ENCODE results near the gene MPC1.
A peak's percentile ranks its signal among the peaks of the same experiment; 100 is the strongest.
"Not testable (repeated sequence)": the region's sequence is repeated elsewhere in the genome, so short reads cannot be mapped to it uniquely, and the experiment has no call there.

Gene MPC1

DNA sequence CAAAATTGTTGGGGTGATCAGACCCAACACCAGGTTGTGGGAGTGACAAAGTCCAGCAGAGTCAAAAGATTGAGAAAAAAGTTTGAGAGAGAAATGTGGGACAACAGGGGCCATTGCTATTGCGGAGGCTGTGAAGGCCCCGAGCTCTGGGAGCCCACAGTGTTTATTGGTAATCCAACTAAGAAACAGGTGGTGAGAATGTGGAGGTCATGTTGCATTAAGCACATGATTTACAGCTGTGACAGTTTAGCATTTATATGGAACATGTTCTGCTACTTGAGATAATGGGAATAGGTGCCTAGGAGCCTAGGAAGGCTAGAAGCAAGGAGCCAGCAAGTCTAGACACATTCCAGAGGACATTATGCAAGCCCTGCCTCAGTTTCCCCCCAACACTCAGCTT is 37.8 kb downstream of the MPC1 start:
- not testable (repeated sequence) for DNase-seq (ENCODE audit: low spot score)

DNA sequence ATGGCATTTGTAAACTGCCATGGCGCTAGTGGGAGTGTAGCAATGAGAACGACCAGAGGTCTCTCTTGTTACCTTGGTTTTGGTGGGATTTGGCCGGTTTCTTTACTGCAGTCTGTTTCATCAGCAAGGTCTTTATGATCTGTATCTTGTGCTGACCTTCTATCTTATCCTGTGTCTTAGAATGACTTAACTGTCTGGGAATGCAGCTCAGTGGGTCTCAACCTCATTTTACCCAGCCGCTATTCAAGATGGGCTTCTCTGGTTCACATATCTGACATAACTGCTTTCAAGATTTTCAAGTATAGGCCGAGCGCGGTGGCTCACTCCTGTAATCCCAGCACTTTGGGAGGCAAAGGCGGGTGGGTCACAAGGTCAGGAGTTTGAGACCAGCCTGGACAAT is 38.5 kb downstream of the MPC1 start:
- DNase-seq (ENCODE audit: low spot score): no peak

DNA sequence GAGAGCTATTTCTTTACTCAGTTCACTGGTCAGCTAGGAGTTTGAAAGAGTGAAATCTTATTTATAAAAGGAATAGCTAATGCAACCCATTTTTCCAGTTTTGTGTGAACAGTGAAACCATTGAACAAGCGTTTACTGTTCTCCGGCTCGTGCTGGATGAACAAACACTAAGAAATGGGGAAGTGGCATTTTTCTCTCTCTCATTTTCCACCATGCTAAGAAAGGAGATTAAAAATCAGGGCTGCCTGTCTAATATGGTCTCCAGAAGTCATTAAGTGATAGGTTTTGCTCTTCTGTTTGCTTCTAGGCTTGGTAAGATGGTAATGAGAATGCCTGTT is 39.6 kb downstream of the MPC1 start:
- peak; percentile 31 for DNase-seq (ENCODE audit: low spot score)

GRCh38 chr6:166342349-166343149 is 40.2 kb downstream of the MPC1 start, which contains the start of gene SFT2D1:
SFT2D1 (minus strand) TSS chr6:166342545; CDS start chr6:166342481, 64 bp downstream.
- DNase-seq (ENCODE audit: low spot score): peak; percentile 64

DNA sequence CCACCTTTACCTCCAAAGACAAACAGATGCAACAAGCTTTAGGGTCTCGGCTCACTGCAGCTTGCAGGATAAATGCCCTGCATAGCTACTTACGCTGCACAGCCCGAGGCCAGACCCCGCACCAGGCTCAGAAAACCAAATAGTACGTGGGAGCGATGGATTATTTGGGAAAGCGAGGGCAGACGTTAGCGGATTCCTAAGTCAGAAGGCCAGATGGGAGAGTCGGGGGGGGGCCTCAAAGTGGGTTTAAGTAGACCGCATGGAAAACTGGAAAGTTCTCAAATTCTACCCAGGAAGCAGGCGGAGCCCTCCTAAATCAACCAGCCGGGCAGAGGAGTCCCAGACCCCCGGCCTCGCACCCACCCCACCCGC is 40.8 kb downstream of the MPC1 start:
- DNase-seq (ENCODE audit: low spot score): no peak

DNA sequence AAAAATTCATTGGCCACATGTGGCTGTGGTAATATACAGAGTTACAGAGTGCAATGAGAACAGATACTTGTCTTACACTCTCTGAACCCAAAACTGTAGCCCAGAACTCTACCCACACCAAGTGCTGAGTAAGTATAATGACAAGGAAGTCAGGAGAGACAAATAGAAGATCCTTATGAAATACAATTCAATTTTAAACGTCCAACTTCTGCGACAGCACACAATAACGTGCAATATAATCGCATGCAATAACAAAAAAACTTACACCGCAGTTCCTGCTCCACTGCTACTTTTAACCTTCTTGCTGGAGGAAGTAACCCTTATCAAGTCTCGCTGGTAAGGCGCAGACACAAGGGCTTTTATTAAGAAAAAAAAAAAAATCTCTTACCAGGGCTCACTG is 41.3 kb downstream of the MPC1 start:
- DNase-seq (ENCODE audit: low spot score): no peak

DNA sequence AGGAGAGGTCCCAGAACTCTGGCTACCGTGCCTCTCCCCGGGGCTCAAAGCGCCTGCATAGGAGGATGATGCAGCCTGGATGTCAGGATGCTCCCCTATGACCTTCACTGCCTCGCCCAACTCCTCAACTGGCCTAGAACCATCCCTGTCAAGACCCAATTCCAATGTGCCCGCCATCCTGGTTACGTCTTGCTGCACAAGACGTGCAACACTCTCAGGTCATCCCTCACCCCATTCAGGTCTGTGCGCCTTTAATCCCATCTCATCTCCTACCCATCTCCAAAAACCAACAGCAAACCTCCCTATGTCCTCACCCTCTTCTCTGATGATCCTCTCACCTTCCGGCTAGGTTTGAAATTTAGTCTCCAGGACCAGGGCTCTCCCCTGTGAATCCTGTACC is 43.9 kb downstream of the MPC1 start:
- no peak for DNase-seq (ENCODE audit: low spot score)

GRCh38 chr6:166336847-166337246 is 45.9 kb downstream of the MPC1 start:
- DNase-seq (ENCODE audit: low spot score): no peak

GRCh38 chr6:166335378-166336302 is 47.1 kb downstream of the MPC1 start:
- no peak for DNase-seq (ENCODE audit: low spot score)

- no peak for DNase-seq (ENCODE audit: low spot score)
These were observed 47.9 kb downstream of the MPC1 start for GRCh38 chr6:166334878-166335277.

DNA sequence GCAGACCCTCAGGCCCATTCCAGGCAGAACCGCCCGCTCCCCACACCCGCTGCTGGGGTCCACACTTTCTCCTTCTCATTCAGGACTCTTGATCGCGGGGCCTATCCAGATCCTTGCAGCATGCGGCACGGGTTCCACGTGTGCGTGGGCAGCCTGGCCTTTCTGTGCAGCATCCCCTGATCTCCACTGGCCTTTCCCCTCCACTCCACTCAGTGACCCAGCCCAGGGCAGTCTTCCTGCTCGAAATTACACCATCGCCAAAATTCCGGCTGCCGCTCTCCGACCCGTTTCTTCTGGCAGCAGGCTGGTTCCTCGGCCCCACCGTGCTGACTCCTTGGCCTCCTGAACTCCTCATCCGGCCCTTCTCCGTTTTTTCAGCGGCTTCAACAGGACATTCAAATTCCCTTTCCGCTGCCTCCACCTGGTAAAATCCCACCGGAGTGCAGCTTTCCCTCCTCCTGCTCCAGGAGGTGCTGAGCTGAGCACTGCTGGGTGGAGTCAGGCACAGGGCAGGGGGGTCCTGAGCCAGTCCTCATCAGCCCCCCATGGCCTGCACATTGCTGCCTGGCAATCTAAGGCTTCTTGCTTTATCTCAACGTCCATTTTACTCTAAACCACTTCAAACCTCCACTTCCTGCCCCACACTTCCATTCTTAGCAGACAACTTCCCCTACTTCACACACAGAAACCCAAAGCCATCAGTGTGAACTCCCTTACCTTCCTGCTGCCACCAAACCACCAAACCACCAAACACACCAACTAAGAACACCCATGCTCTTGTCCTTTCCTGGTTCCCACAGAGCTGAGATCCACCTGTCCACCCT is 49.4 kb downstream of the MPC1 start:
- DNase-seq (ENCODE audit: low spot score): no peak

DNA sequence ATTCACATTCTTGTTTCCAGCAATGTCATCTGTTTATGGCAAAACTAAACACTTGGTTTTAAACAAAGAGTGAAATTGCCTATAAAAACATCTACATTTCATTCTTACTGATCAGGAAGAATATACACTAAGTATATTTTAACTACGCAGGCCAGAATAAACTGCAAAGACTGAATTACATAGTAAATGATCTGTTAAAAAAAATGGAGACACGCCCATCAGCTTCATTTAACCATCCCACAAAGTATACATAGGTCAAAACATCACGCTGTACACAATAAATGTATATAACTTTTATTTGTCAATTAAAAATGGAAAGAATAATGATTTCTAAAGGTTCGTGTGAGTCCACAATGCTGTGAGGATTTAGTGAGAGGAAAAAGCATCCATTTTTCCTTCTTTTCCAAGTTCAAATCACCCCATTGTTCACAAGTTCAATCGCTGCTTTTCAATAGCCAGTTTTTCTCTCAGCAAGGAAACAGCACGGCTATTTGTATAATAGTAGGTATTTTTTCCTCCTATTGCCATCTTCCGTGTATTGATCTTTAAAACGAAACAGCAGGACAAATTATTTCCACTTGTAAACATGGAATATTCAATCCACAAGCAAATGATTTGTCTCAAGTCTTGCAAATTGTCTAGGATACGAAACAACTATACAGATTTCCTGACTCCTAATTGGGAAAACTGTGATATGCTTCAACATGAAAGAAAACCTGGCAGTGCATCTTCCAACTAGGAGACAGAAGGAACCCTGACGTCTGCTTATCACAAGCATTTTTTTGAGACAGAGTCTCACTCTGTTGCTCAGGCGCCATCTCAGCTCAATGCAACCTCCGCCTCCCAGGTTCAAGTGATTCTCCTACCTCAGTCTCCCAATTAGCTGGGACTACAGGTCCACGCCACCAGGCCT is 51.0 kb downstream of the MPC1 start:
- DNase-seq (ENCODE audit: low spot score): peak; percentile 64

DNA sequence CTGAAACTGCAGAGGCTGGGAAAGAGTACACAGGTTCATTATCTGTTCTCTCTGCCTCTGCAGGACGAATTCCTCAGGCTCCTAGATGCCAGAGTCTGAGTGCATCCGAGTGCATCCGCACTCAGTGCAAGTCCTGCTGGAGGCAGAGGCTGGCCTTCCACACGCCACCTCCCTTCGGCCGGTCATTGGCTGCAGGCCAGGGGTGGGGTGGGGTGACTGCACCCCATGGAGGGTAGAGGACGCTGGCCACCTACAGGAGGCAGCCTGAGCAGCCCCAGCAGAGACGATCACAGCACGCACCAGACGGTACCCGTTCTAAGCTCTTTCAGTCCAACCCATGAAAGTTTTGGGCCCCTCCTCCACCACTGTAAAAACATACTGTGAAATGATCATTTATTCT is 52.1 kb downstream of the MPC1 start:
- DNase-seq (ENCODE audit: low spot score): peak; percentile 82

DNA sequence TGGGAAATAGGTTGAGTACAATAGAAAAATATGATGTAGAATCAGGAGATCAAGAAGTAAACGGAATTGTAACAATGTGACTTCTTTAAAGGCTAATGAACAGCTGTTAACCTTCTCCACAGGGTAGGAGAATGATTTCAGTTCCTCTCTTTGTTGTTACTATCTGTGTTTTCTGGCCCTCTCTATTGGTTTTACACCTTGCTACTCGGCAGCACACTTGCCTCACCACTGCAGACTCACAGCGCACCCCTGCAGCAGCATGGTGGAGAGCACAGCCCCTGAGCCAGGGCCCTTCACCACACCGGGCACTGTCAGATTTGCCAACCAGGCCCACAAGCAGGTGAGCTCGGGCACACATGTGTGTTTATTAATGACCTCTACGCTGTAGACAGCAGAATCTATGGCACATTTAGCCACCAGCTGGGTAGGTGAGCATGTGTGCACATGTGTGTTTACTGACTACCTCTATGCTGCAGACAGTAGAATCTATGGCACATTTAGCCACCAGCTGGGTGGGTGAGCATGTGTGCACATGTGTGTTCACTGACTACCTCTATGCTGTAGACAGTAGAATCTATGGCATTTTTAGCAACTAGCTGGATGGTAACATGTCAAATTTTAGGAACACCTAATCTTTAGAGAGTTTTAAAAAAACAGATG is 57.2 kb downstream of the MPC1 start:
- DNase-seq (ENCODE audit: low spot score): no peak

- no peak for DNase-seq (ENCODE audit: low spot score)
These were observed 59.3 kb downstream of the MPC1 start for GRCh38 chr6:166323395-166323794.

- no peak for DNase-seq (ENCODE audit: low spot score)
These were observed 63.8 kb downstream of the MPC1 start for GRCh38 chr6:166318649-166319600.

- no peak for DNase-seq (ENCODE audit: low spot score)
These were observed 64.5 kb downstream of the MPC1 start for GRCh38 chr6:166318227-166318626.

DNA sequence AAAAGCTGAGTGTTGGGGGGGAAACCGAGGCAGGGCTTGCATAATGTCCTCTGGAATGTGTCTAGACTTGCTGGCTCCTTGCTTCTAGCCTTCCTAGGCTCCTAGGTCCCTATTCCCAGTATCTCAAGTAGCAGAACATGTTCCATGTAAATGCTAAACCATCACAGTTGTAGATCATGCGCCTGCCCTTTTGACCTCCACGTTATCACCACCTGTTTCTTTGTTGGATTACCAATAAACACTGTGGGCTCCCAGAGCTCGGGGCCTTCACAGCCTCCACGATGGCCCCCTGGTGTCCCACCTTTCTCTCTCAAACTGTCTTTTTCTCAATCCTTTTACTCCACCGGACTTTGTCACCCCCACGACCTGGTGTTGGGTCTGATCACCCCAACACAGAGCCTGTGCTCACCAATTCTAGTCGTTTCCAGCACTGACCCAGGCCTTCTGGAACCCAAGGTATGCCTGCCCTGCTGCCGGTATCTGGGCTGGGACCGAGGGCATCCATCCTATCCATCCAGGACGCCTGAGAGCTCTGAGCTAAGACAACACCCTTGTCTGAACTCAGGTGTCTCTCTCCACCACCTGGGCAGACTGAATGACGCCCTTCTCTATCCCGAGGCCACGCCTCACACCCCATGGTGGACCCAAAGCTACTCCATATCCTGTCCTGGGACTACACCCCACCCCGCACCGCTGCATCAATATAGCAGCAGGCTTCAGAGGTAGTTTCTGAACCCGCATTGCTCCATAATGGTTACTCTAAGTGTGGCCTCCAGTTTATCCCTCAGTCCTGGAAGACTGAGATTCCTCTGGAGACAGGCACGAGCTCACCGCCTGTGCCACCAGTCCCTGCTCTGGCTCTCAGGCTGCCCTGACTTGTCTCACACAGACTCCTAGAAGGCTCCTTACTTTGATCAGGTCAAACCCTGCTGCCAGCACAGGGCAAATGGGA is 65.2 kb downstream of the MPC1 start:
- no peak for DNase-seq (ENCODE audit: low spot score)

Data from pons (tissue), 1 donor.